Non-pigmented ciliary epithelial cell (primary cell): ENCODE data around the gene FBXO9.
A peak's percentile ranks its signal among the peaks of the same experiment; 100 is the strongest.

Source experiments
- DNase-seq: peaks from one replicate; pipeline ENCODE4 v3.0.0-alpha.2; 2010; ENCODE audit warnings: low read depth

Gene FBXO9

DNA sequence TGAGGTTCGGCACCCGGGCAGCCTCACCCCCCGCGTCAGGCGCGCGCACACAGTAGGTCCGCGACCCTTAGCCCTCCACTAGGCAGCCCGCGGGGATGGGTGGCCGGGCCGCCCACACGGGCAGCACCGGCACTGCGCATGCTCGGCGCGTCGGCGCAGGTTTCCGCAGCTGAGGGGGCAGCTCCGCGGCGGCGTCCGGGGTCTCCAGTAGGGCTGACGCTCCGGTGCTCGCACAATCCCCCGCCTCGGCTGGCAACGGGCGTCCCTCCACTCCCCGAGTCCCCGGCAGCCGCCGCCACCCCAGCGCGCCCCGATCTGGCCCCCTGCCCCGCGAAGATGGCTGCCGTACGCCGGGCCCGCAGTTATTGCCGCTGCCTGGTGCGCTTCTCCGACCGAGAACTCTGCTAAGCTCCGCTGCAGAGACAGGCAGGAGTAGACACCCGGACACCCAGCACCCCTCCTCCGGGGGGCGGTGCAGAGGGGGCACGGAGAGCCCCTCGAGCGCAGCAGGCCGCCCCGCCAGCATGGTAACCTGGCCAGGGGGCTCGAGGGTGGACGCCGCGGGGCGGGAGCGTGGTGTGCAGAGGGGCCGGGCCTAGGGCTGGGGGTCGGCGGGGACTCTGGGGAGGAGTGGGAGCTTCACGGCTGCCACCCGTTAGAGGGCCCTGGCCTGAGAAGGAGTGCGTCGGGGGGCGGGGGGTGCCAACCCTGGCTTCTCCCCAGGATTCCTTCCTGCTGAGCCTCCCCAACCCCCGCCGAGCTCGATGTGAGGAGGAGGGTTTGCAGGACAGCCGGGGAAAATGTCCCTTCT, at the start of gene FBXO9:
Gene FBXO9, plus strand, starts transcription at position 139 of the 811 bp plus-strand sequence. Its CDS starts 386 bp downstream, at position 525.
- no peak for DNase-seq

DNA sequence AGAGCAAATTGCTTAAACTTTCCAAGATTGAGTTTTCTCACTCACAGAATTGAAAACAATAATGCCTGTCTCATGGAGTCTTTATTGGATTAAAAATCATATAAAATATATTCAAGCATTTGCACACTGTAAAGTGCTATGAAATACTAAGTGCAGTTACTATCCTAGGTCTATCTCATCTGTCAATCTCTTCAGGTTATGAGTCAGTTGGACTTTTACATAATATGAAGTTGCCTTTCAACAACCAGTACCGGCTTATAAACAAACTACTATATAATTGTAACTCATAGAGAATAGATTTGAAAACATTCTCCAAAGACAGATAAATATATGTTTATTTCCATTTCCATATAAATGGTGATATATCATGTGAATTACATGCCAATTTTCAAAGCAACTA, 49.7 kb upstream of the FBXO9 start:
- DNase-seq = no peak

DNA sequence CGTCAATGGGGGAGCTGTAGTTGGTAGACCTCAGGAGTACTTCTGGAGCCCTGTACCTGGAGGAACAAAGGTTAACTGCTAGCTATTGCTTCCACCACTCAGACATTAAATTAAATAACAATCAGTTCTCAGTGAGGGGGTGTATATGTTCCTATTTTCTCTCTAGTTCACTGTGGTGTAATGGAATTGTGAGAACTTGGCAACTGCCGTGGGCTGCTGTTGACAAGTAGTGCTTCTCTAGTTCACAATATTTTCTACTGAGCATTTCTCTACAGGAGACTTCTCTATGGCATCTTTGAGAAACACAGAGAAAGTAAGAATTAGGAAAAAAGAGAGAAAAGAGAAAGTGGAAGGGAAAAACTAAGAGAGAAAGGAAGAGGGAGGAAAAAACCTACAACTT, 46.8 kb upstream of the FBXO9 start:
- DNase-seq = no peak

DNA sequence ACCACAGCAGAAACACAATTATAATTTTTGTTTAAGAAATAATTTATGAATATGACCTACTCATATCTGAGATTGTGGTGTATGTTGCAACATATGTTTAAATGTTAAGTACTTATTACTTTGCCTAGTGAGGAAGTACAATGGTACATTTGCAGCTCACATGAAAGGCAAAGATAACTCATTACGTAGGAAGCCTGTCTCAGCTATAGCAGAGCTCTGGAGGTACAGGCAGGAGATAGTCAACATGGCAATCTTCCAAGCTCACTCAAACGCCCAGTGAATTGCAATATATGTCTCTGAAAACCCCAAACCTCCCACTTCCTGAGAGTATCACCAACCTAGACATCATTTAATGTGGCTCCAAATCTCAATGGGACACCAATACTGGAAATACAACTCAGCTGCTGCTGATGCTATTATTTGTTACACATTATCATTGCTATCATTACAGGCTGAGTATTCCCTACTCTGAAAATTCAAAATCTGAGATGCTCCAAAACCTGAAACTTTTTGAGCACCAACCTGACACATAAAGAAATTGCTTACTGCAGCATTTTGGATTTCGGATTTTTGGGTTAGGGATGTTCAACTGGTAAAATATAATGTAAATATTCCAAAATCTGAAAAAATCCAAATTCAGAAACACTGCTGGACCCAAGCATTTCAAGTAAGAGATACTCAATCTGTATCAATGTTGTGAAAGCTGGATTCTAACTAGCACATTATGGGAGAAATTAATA, 45.0 kb upstream of the FBXO9 start:
- no peak for DNase-seq

DNA sequence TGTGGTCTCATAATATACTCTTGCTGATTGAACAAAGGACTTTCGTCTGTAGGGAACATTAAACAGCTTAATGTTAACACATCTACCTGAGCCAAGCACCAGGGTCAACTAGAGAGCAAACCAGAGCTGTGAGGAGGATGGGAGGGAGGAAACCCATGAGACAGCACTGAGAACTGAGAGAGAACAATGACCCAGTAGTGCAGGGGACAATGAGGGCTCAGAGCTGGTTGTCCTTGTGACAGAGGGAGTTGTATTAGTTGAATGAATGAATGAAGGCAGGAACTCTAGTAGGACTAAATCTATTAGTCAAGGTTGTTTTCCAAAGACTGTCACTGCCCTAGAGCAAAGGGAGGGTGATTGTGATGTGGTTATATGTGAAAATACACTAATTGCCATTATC, 41.9 kb upstream of the FBXO9 start:
- DNase-seq = no peak

DNA sequence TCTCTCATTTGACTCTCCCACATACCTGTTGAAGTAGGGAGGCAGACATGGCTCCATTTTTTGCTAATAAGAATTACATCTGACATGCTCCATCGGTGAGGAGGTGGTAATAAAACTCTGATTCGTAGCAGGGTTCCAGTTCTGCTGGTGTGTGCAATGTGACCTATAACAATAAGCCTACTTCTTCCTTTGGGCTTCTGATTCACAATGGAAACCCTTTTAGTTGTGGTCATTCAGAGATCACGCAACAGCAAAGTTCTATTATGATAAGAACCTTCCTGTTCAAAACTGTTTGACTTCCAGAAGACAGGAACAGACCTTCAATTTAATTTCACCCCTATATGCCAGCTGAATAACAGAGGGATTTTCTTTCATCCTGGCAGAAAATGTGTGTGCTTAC, 38.7 kb upstream of the FBXO9 start:
- DNase-seq = no peak

DNA sequence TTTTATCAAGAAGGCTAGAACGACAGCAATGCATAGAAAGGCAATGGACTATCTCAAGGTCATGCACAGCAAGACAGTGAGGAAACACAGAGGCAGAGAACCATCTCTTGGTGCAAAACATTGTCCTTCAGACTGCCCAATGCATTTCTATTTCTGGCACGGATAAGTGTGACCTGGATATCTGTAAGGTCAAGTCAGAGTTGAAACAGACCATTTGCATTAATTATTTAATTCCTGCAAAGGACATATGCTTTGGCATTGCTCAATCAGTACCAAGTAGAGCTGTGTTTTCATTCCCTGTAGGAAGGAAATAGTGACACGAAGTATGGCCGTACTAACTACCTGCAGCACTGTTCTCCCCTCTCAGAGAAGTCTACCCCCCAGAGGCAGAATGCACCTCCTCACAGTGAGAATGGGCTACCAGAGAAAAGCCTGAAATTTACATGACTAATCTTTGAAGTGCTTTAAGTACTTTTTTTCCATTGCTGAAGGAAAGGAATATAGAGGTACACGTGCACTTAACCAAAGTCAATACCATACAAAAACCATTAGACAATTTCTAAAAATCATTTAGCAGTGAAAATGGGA, 38.0 kb upstream of the FBXO9 start:
- no peak for DNase-seq

DNA sequence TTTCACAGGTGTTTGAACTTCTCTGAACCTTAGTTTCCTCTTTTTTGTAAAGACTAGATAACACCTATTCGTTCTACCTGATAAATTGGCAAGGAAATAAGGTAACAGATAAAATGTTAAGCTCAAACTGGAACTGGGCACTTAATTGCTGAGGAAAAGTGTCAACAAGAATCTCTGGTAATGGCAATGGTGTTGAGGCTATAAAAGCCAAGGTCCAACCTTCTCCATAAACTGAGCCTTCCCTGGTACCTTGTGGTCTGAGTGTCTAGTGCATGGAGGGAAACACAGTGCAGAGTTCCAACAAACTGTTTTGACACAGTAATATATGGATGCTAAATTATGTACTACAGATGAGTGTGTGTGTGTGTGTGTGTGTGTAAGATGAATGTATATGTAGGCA, 36.7 kb upstream of the FBXO9 start:
- DNase-seq = no peak

DNA sequence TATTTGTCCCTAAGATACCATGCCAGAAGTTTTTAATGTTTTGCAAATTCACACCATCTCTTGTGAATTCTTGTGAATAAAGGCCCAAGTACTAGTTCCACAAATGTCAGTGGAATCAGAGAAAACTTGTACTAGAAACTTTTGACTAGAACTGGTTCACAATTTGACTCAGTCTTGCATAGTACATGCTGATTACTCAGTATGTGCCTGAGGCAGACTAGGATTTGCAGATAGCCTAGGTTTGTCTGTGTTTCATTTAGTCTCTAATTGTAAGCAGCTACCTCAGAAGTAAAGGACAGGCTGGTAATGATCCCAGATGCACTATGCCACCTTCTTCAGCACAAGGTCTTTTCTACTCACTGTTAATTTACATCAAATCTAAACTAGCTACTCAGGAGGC, 35.9 kb upstream of the FBXO9 start:
- DNase-seq = no peak

DNA sequence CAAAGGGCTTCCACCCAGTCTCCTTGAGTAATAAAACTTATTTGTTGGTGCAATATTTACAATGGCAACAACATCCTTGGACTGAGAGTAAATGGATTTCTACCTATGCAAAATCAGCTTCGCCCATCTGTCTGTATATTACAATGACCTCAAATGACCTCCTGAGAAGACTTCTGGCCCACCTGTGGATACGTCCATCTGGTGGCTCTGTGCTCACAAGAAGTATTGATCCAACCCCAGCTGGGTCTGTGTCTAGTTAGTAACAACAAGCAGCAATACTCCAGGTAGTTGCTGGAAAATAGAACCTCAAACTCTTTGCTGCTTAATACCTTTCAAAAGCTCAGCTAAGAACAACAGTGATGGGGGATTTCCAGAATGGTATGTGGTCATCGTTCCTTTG, 35.4 kb upstream of the FBXO9 start:
- DNase-seq = no peak

DNA sequence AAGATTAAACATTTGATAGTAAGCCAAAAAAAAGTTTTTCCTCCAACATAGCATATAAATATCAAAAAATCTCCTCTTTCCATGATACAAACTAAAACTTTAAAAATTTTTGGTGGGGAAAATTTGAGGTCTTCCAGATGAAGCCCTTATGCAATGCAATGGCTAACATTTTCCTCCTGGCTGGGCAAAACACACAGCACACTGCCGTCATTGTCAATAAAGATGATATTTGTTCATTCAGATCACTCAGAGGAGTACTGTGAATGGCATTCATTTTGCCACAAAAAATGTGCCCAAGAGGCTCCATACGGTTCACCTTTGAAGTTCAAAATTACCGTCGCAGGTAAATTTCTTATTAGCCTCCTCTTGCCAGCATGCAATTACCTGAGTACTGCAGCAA, 33.9 kb upstream of the FBXO9 start:
- DNase-seq = no peak

DNA sequence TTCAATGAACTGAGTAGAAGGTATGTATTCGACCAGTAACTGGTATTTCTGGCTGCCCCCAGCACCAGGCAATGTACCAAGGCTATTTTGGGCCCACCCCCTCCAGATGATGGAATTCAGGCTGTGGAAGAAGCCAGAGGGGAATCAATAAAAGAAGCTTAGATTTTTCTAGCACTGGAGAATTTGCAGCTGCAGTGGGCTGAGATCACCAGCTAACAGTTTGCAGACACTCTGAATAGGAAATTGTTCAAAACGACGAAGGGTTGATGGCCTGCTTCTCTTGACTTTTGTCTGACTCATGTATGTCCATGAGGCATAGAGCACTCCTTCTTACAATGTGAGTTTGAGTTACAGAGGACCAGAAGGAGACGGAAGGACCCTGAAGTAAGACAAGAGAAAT, 32.4 kb upstream of the FBXO9 start:
- no peak for DNase-seq

DNA sequence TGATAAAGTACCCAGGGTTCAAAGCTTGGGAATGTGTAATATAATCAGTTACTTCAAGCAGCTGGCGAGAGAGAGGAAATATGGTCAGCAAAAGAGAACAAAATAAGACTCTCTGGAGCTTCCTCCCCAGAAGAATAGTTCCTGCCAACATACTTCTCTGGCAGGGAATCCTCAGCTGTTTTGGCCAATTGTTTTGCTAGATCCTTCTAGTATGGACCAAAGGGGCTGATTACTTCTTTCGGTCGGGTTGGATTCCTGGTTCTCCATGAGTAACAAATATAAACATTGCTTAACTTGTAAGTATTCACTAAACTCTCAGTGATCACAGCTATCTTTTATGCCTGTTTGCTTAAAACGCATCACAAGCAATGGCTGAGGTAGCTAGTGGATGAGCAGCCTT, 31.4 kb upstream of the FBXO9 start:
- DNase-seq = no peak

DNA sequence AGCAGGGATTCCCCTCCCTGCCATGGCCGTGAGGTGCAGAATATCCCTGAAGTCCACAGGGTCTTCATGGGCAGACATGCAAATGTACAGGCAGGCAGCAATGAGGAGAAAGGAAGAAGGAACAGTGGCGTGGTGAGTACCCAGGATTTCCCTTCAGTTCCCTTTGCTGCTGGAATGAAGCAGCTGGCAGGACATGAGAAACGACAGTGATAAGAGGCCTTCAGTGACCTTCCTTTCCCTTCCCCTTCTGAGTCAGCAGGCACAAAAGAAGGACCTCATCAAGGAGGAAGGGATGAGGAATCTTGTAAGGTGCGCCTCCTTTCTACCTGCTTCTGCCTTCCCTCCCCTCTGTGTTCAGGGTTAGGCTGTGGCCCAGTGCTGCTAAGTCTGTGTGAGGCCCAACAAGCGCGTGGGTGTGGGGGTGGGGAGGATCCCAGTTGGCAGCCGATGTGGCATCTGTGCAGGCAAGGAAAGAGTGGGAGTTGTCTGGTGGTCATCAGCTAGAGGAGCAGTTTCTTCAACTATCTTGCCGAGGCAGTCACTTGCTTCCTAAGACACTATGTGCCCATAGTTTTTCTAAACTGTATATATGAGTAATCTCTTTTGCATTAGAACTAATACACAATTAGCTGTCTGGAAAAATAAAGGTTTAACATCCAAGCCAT, 29.5 kb upstream of the FBXO9 start:
- no peak for DNase-seq

DNA sequence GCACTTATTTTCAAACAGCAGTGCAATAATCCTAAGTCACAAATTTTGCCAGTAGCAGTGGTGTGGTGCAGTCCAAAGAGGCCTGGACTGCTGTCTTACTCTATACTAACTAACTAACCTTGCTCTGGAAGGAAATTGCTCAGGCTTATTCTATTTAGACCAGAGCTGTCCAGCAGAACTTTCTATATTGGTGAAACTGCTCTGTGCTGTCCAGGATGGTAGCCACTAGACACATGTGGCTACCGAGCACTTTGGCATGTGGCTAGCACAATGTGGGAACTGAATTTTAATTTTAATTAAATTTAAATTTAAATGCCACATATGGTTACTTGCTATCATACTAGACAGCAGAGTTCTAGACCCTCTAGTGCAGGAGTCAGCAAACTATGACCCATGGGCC, 27.1 kb upstream of the FBXO9 start:
- DNase-seq = no peak

DNA sequence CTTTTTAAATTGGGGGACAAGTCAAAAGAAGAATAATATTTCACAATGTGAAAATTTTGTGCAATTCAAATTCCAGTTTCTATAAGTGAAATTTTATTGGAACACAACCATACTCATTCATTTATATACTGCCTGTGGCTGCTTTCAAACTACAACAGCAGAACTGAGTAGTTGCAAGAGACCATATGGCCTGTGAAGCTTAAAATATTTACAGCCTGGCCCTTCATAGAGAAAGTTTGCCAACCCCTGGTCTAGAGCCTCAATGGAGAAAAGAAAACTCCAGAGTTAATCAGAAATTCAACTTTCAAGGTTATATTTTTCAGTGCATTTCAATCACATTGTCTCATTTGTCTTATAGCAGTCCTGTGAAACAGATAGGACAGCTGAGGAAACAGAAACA, 26.6 kb upstream of the FBXO9 start:
- no peak for DNase-seq

DNA sequence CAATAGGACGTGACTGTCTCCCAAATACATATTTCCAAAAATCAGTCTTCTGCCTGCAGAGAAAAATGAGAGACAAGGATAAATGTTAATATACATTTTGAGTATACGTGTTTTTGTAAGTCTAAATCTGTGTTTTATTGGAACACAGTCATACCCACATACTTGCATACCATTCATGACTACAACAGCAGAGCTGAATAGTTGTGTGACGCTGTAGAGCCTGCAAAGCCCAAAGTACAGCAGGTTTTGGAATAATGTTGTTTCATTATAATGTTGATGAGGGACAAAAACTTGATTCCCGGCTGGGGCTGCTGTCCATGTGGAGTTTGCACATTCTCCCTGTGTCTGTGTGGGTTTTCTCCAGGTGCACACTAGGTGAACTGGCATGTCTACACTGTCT, 23.8 kb upstream of the FBXO9 start:
- DNase-seq = no peak

DNA sequence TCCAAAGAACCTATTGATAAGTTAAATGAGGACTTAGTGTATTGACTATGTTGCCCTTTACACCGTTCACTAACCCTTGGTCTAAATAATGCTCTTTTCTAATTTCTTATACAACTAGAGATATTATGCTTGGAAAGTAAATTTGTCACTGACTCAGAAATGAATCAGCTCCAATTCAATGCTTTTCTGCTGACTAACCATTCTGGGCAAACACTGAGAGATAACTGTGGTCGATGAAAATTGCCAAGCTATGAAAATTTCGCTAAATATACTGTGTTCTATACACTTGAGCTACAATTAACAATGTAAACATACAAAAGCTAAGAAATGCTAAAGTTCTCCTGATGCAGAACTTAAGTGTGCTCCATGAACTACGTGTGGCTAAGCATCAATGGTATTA, 23.1 kb upstream of the FBXO9 start:
- peak; percentile 83 for DNase-seq

DNA sequence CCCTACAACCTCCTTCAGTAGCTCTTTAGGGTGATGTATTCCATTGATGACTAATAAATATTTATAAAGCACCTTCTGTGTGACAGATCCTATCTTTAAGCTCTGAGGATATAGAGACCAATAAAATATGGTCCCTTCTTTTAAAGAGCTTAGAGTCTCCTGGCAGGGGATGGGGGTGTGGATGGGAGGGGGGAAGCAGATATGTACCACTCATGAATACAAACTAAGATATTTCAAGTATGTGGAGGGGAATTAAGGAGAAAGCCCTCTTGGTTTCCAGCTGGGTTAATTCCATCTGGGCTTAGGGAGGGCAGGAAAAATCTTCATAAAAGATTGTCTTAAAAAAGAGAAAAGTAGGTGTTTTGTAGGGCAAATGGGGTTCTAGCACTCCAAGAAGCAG, 21.6 kb upstream of the FBXO9 start:
- no peak for DNase-seq

DNA sequence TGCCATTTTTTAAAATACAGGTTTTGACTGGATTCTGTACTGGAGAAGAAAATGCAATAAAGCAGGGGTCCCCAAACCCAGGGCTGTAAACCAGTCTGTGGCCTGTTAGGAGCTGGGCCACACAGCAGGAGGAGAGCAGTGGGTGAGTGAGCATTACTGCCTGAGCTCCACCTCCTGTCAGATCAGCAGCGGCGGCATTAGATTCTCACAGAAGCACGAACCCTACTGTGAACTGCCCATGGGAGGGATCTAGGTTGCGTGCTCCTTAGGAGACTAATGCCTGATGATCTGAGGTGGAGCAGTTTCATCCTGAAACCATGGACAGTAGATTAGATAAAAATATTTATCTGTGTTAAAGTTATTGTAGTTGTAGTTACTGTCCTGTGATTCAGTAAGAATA, 21.1 kb upstream of the FBXO9 start:
- no peak for DNase-seq

DNA sequence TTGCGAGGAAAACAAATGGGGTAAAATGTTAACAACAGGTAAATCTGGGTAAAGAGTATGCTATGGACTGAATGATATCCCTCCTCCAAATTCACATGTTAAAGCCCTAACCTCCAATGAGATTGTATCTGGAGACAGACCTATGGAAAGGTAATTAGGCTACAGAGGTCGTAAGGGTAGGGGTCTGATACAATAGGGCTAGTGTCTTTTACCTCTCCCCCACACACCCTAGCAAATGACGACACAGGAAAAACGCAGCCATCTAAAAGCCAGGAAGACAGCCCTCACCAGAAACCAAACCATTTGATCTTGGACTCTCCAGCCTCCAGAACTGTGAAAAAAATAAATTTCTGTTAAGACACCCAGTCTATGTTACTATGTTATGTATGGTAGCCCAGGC, 20.6 kb upstream of the FBXO9 start:
- DNase-seq = no peak

DNA sequence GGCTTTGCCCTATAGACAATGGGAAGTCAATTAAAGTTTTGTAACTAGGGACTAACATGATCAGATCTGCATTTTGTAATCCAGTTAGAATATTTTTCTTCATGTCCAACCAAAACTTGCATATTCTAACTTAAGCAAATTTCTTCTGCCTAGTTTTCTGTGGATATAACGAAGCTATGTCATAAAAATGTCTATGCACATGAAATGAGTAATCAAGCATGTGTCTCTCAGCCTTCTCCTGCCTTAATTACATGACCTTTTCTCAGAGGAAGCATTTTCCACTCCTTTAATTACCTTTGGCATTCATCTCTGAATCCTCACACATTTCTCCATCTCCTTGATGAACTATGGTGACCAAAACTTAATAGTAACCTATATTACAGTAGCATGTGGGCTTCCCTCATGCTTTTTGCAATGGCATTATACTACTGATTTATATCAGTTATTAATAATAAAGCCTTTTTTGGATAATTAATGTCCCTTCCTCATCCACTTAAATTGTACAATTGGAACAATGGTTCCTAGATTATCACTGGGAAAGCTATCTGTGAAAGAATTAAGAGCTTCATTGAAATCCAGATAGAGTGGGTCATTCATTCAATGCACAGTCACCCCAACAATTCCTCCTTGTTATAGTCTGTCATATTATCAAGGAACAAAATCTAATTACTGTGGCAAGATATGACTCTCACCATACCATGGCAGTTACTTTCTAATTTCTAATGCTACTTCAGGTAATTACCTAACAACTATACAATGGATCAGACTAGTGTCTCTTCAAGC, 19.1 kb upstream of the FBXO9 start:
- no peak for DNase-seq
